HG03575 (cell line): Measurements from ENCODE around the gene LCE3A.
"Not testable (repeated sequence)": the region's sequence is repeated elsewhere in the genome, so short reads cannot be mapped to it uniquely, and the experiment has no call there.

Experiments used
- ATAC-seq: cut with Tn5 transposase; IDR thresholded peaks from one replicate; pipeline ENCODE4 v1.9.1; 2021; ENCODE audit not compliant: unreplicated experiment, insufficient number of reproducible peaks, low FRiP score; ENCODE audit errors: extremely low read depth

LCE3A gene

DNA sequence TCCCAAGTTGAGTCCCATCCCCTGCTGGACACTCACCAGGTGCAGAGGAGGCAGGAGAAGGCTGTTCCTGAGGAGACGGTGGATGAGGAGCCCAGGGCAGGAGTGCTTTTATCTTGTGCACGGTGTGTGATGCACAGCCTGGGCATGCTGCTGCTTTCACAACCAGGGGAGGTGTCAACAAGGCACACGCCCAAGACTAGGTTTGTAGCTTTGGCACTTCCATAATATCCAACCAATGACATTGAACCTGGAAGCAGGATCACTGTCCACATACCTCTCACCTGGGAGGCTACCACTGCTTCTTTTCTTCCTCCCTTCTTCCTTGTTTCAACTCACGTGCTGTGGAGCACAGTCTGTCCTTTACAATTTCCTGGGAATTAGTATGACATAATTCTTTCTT is 42.5 kb downstream of the LCE3A start, which contains the start of gene LCE3D:
TSS of gene LCE3D (minus strand) at position 84 of the 400 bp plus-strand sequence. CDS start 580 bp downstream, outside the sequence.
- no peak for ATAC-seq

DNA sequence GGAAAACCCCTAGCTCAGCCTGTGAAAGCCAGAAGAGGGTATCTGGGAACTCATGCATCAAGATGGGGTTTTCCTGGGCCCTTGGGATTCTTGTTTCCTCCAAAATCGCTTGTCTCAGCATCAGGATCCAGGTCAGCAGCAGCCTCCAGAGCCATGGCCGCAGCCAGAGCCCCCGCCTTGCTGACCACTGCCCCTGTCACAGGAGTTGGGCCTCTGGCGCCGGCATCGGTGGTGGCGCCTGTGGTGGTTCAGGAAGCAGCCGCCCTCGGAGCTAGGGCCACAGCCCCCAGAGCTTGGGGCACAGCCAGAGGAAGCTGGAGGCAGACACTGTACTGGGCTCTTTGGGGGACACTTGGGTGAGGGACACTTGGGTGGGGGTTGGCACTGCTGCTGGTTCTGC is 43.4 kb downstream of the LCE3A start:
- ATAC-seq, result not testable (repeated sequence)

DNA sequence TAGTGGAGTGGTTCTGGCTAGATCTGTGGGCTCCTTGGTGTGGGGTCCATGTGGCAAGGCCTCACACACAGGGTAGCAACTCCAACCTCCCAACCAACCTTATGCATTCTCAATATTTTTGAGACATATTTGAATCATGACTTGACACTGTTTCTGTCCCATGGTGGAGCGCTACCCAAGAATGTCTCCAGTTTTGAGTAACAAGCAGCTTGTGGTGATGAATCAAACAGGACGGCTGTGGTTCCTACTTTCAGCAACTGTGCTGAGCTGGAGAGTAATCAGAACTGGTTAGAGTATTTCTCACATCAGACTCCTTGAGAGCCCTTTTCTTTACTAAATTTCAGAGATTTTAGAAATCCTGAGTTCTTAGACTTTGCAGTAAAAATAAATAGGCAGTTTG is 45.7 kb downstream of the LCE3A start:
- ATAC-seq, result no peak
